GM23338 (cell line): ENCODE results near the gene FLOT2. TPM values are rescaled to one million over a fixed set of nuclear protein-coding genes. Genes with fewer than 3 reads are reported as not detected.

Experiments
- ATAC-seq: fragments of 200-7000 bp; cut with Tn5 transposase; 3 replicates; pipeline ENCODE4 v1.9.1; 2020
- DNase-seq: peaks from one replicate; pipeline ENCODE4 v3.0.0-alpha.2; 2015; ENCODE audit warnings: low spot score
- H2AFZ ChIP-seq: fragments of 200-600 bp; sonication (generic); 2 replicates; pipeline ENCODE4 v1.8.0; 2016; ENCODE audit warnings: antibody characterized with exemption, mild to moderate bottlenecking, moderate library complexity
- H3F3A ChIP-seq: fragments of 200-600 bp; sonication (generic); replicated peaks from 2 replicates; pipeline ENCODE4 v1.8.0; 2017; ENCODE audit warnings: antibody characterized with exemption, mixed run types, low read depth
- H3K27ac ChIP-seq: fragments of 200-600 bp; sonication (generic); 2 replicates; pipeline ENCODE4 v1.6.1; 2016; ENCODE audit warnings: low read depth
- H3K27me3 ChIP-seq: fragments of 200-600 bp; sonication (generic); 2 replicates; pipeline ENCODE4 v1.8.0; 2016; ENCODE audit warnings: mild to moderate bottlenecking, mixed run types, moderate library complexity; ENCODE audit not compliant: insufficient read depth
- H3K36me3 ChIP-seq: fragments of 200-600 bp; sonication (generic); 2 replicates; pipeline ENCODE4 v1.8.0; 2016; ENCODE audit warnings: mild to moderate bottlenecking; ENCODE audit not compliant: insufficient read depth
- H3K4me1 ChIP-seq: fragments of 200-600 bp; sonication (generic); 2 replicates; pipeline ENCODE4 v1.8.0; 2016; ENCODE audit warnings: mild to moderate bottlenecking, moderate library complexity; ENCODE audit not compliant: insufficient read depth
- H3K4me2 ChIP-seq: fragments of 200-600 bp; sonication (generic); 2 replicates; pipeline ENCODE4 v1.7.1; 2017; ENCODE audit warnings: mixed run types
- H3K4me3 ChIP-seq: fragments of 200-600 bp; sonication (generic); 2 replicates; pipeline ENCODE4 v1.6.1; 2016; ENCODE audit warnings: mixed run types
- H3K79me2 ChIP-seq: fragments of 200-600 bp; sonication (generic); replicated peaks from 2 replicates; pipeline ENCODE4 v1.8.0; 2017; ENCODE audit warnings: mild to moderate bottlenecking; ENCODE audit not compliant: insufficient read depth
- H3K9me2 ChIP-seq: fragments of 200-600 bp; sonication (generic); 2 replicates; pipeline ENCODE4 v1.8.0; 2017; ENCODE audit not compliant: insufficient read depth
- H4K20me1 ChIP-seq: fragments of 200-600 bp; sonication (generic); replicated peaks from 2 replicates; pipeline ENCODE4 v1.8.0; 2017; ENCODE audit warnings: mild to moderate bottlenecking; ENCODE audit not compliant: insufficient read depth
- H3K27ac Mint-ChIP-seq: 2 replicates; pipeline ENCODE4 v1.8.0; 2020; ENCODE audit warnings: inconsistent platforms, mild to moderate bottlenecking, moderate library complexity, mixed read lengths
- H3K27me3 Mint-ChIP-seq: 3 replicates; pipeline ENCODE4 v1.8.0; 2022; ENCODE audit warnings: low read depth, mild to moderate bottlenecking, moderate library complexity, mixed read lengths, inconsistent platforms; ENCODE audit not compliant: insufficient read depth, poor library complexity
- H3K36me3 Mint-ChIP-seq: 3 replicates; pipeline ENCODE4 v1.8.0; 2021; ENCODE audit warnings: low read depth, mild to moderate bottlenecking, inconsistent platforms, moderate library complexity, mixed read lengths
- H3K4me1 Mint-ChIP-seq: 3 replicates; pipeline ENCODE4 v1.8.0; 2020; ENCODE audit warnings: mild to moderate bottlenecking, inconsistent platforms, mixed read lengths
- H3K4me3 Mint-ChIP-seq: 3 replicates; pipeline ENCODE4 v1.8.0; 2021; ENCODE audit warnings: moderate library complexity, mild to moderate bottlenecking, inconsistent platforms, mixed read lengths
- H3K9me3 Mint-ChIP-seq: 3 replicates; pipeline ENCODE4 v1.8.0; 2020; ENCODE audit warnings: moderate library complexity, mild to moderate bottlenecking, inconsistent platforms, mixed read lengths
- CREB1 ChIP-seq: fragments of 250-450 bp; sonication (Bioruptor Pico); IDR thresholded peaks from 2 replicates; pipeline ENCODE4 v1.5.0; 2020; ENCODE audit warnings: low read depth, mild to moderate bottlenecking, moderate library complexity
- EZH2 ChIP-seq: fragments of 200-600 bp; sonication (generic); IDR thresholded peaks from one replicate; pipeline ENCODE4 v1.8.0; 2017; ENCODE audit warnings: antibody characterized with exemption, mild to moderate bottlenecking, low read depth; ENCODE audit not compliant: unreplicated experiment
- NANOG ChIP-seq: IDR thresholded peaks from 2 replicates; pipeline ENCODE4 v1.6.1; 2016; ENCODE audit warnings: antibody characterized with exemption, borderline replicate concordance
- POLR2AphosphoS5 ChIP-seq: IDR thresholded peaks from 2 replicates; pipeline ENCODE4 v1.6.1; 2016; ENCODE audit warnings: antibody characterized with exemption, low read depth
- STAT1 ChIP-seq: IDR thresholded peaks from one replicate; pipeline ENCODE4 v1.6.1; 2016; ENCODE audit warnings: antibody characterized with exemption; ENCODE audit not compliant: unreplicated experiment
- ZNF114 ChIP-seq: fragments of 250-450 bp; sonication (Bioruptor Pico); IDR thresholded peaks from 2 replicates; pipeline ENCODE4 v1.5.0; 2020; ENCODE audit warnings: mild to moderate bottlenecking, moderate library complexity
- ZNF331 ChIP-seq: fragments of 250-450 bp; sonication (Bioruptor Pico); IDR thresholded peaks from 2 replicates; pipeline ENCODE4 v1.5.0; 2020; ENCODE audit warnings: low read depth, mild to moderate bottlenecking, moderate library complexity
- ZNF462 ChIP-seq: fragments of 250-450 bp; sonication (Bioruptor Pico); IDR thresholded peaks from 2 replicates; pipeline ENCODE4 v1.5.0; 2020; ENCODE audit warnings: mild to moderate bottlenecking, moderate library complexity
- polyA plus RNA-seq: library from polyadenylated mRNA; unstranded; fragments of >200 nt; fragmentation: Nextera tagmentation; extraction: Ambion mirVana; gene quantifications from 2 replicates; pipeline ENCODE4 v1.2.1, GENCODE V29; 2016
- total RNA-seq: library from RNA; depleted of rRNA; stranded (reverse); fragments of >200 nt; shearing (Covaris generic); gene quantifications from 2 replicates; pipeline ENCODE4 v1.2.3, GENCODE V29; 2014
- TF ChIP-seq, protein P1 (sequence below): IDR thresholded peaks from one replicate; pipeline ENCODE4 v1.6.1; 2018; ENCODE audit warnings: antibody characterized with exemption; ENCODE audit not compliant: unreplicated experiment

FLOT2 gene
- total and polyA plus RNA-seq, 2 experiments from 2014 or later: 49.8 to 66.1 TPM

DNA sequence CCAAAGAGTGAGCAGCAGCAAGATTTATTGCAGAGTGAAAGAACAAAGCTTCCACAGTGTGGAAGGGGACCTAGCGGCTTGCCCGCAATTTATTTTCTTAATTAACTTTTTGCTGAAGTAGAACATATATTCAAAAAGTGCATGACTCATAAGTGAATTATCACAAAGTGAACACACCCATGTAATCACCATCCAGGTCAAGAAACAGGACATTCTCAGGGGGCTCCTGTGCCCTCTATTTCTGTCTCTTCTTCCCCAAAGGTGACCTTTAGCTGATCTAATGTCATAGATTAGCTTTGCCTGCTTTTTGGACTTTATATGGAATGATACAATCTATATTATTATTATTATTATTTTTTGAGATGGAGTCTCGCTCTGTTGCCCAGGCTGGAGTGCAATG lies 22.8 kb downstream of the FLOT2 start:
- TF ChIP-seq EZH2: no peak
- TF ChIP-seq, protein P1, sequence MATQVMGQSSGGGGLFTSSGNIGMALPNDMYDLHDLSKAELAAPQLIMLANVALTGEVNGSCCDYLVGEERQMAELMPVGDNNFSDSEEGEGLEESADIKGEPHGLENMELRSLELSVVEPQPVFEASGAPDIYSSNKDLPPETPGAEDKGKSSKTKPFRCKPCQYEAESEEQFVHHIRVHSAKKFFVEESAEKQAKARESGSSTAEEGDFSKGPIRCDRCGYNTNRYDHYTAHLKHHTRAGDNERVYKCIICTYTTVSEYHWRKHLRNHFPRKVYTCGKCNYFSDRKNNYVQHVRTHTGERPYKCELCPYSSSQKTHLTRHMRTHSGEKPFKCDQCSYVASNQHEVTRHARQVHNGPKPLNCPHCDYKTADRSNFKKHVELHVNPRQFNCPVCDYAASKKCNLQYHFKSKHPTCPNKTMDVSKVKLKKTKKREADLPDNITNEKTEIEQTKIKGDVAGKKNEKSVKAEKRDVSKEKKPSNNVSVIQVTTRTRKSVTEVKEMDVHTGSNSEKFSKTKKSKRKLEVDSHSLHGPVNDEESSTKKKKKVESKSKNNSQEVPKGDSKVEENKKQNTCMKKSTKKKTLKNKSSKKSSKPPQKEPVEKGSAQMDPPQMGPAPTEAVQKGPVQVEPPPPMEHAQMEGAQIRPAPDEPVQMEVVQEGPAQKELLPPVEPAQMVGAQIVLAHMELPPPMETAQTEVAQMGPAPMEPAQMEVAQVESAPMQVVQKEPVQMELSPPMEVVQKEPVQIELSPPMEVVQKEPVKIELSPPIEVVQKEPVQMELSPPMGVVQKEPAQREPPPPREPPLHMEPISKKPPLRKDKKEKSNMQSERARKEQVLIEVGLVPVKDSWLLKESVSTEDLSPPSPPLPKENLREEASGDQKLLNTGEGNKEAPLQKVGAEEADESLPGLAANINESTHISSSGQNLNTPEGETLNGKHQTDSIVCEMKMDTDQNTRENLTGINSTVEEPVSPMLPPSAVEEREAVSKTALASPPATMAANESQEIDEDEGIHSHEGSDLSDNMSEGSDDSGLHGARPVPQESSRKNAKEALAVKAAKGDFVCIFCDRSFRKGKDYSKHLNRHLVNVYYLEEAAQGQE: no peak
- TF ChIP-seq POLR2AphosphoS5: no peak
- no peak for TF ChIP-seq CREB1
- no peak for TF ChIP-seq ZNF331
- TF ChIP-seq ZNF114 (CRISPR knock-in tag): no peak
- TF ChIP-seq STAT1: no peak
- TF ChIP-seq NANOG: no peak
- Histone ChIP-seq H3K4me3 (no peak overlapping the region), H3K27ac (no peak overlapping the region), H3F3A (no peaks in the 10 kb centered on the region), H2AFZ (no peak overlapping the region), H3K27me3 (no peaks in the 10 kb centered on the region), H4K20me1 (no peaks in the 10 kb centered on the region), H3K4me1 (no peaks in the 10 kb centered on the region), H3K4me2 (no peak overlapping the region), H3K36me3 (no peaks in the 10 kb centered on the region), H3K79me2 (no peaks in the 10 kb centered on the region), H3K9me2 (no peaks in the 10 kb centered on the region)
- Mint-ChIP-seq H3K9me3 (peaks cover 11% of the 10 kb centered on the region; the same call in 2 of the 3 replicates), H3K27me3 (peaks cover 8% of the 10 kb centered on the region), H3K27ac (no peak overlapping the region), H3K36me3 (peaks cover 20% of the 10 kb centered on the region), H3K4me3 (no peak overlapping the region), H3K4me1 (peaks cover 5% of the 10 kb centered on the region)
- ATAC-seq (no peak), DNase-seq (no peak)

GRCh38 chr17:28873839-28874238 lies 23.7 kb downstream of the FLOT2 start:
- H3K4me3 Mint-ChIP-seq: no peak overlapping the region; the same call in 2 of the 3 replicates
- DNase-seq: no peak
- Histone ChIP-seq H4K20me1 (no peaks in the 10 kb centered on the region), H3K4me1 (no peaks in the 10 kb centered on the region), H3K27ac (no peak overlapping the region), H3K79me2 (no peaks in the 10 kb centered on the region), H3K27me3 (no peaks in the 10 kb centered on the region), H2AFZ (no peak overlapping the region), H3K4me3 (no peak overlapping the region), H3F3A (no peaks in the 10 kb centered on the region), H3K4me2 (no peak overlapping the region), H3K36me3 (no peaks in the 10 kb centered on the region), H3K9me2 (no peaks in the 10 kb centered on the region)
- H3K27ac Mint-ChIP-seq: no peak overlapping the region
- peaks cover 11% of the 10 kb centered on the region; the same call in 2 of the 3 replicates for H3K9me3 Mint-ChIP-seq
- H3K4me1 Mint-ChIP-seq: peaks cover under 1% of the 10 kb centered on the region; the same call in 2 of the 3 replicates
- no peak for ATAC-seq
- H3K27me3 Mint-ChIP-seq: peaks cover 10% of the 10 kb centered on the region
- peaks cover 14% of the 10 kb centered on the region for H3K36me3 Mint-ChIP-seq
- no peak for TF ChIP-seq EZH2
- no peak for TF ChIP-seq CREB1
- TF ChIP-seq, protein P1: no peak
- TF ChIP-seq POLR2AphosphoS5: no peak
- TF ChIP-seq STAT1: no peak
- TF ChIP-seq ZNF462 (CRISPR knock-in tag): no peak
